ENCODE results near the gene COL5A2.
A peak's percentile ranks its signal among the peaks of the same experiment; 100 is the strongest.

COL5A2 gene

DNA sequence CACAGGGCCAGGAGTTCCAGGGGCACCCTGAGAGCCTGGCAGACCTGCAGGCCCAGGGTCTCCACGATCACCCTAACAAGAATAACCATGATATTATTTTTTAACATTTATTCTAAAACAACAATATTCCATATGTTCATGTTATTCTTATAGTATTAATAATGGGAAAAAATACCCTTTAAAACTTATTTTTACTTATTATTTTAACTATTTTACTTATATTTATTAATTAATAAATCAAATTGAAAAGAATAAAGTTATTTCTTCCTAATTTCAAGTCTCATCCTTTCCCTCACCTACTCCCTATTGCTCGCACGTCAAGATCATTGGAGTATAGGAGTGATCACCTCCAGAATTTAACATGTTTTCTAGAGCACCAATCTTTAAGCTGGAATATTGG lies 133.7 kb downstream of the COL5A2 start:
- no peaks in the 10 kb centered on the region for H3K27me3 ChIP-seq (replicated peaks)
- H3K36me3 ChIP-seq (replicated peaks): peaks cover 71% of the 10 kb centered on the region
- TF ChIP-seq, protein P1, sequence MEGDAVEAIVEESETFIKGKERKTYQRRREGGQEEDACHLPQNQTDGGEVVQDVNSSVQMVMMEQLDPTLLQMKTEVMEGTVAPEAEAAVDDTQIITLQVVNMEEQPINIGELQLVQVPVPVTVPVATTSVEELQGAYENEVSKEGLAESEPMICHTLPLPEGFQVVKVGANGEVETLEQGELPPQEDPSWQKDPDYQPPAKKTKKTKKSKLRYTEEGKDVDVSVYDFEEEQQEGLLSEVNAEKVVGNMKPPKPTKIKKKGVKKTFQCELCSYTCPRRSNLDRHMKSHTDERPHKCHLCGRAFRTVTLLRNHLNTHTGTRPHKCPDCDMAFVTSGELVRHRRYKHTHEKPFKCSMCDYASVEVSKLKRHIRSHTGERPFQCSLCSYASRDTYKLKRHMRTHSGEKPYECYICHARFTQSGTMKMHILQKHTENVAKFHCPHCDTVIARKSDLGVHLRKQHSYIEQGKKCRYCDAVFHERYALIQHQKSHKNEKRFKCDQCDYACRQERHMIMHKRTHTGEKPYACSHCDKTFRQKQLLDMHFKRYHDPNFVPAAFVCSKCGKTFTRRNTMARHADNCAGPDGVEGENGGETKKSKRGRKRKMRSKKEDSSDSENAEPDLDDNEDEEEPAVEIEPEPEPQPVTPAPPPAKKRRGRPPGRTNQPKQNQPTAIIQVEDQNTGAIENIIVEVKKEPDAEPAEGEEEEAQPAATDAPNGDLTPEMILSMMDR (IDR thresholded peaks at IDR 0.05; ENCODE audit: low read depth, low read length, missing control alignments): no peak
- H3K4me3 ChIP-seq (ENCODE audit: low read depth, low read length): no peak overlapping the region
- DNase-seq: no peak
- in situ Hi-C loops (cut with HindIII; ENCODE audit: low pct_ligation_motif_present, low sequenced_read_pairs): no loop called here
- H3K27ac ChIP-seq: no peak overlapping the region

GRCh38 chr2:189037518-189037917 lies 142.0 kb downstream of the COL5A2 start:
- peaks cover 69% of the 10 kb centered on the region for H3K36me3 ChIP-seq (replicated peaks)
- H3K27me3 ChIP-seq (replicated peaks): no peaks in the 10 kb centered on the region
- in situ Hi-C loops (cut with HindIII; ENCODE audit: low pct_ligation_motif_present, low sequenced_read_pairs): no loop called here
- TF ChIP-seq, protein P1 (IDR thresholded peaks at IDR 0.05; ENCODE audit: low read depth, low read length, missing control alignments): no peak
- no peak for DNase-seq
- H3K4me3 ChIP-seq (ENCODE audit: low read depth, low read length): no peak overlapping the region
- no peak overlapping the region for H3K27ac ChIP-seq

GRCh38 chr2:189024901-189025618 lies 154.5 kb downstream of the COL5A2 start:
- TF ChIP-seq, protein P1 (IDR thresholded peaks at IDR 0.05; ENCODE audit: low read depth, low read length, missing control alignments): peak; percentile 68
- no peaks in the 10 kb centered on the region for H3K36me3 ChIP-seq (replicated peaks)

DNA sequence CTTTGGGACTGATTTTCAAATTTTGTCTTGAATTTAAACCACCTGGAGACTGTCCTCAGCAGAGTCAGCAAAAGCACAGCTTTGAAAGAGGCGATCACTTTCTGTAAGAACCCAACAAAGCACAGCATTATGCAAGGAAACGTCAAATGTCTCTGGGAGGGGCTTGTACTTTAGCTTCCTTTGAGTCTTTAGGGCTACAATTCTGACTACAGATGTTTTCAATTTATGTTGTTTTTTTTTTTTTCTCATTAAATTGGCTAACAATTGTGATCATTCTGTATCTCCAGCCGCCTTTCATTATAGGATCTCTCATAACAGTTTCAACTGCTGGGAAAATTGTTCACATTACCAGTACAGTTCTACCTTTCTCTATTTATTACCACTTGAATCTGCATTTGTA lies 157.1 kb downstream of the COL5A2 start:
- TF ChIP-seq, protein P1 (IDR thresholded peaks at IDR 0.05; ENCODE audit: low read depth, low read length, missing control alignments): no peak
- H3K27ac ChIP-seq: peak overlapping the region; percentile 54
- no peaks in the 10 kb centered on the region for H3K27me3 ChIP-seq (replicated peaks)
- no peaks in the 10 kb centered on the region for H3K36me3 ChIP-seq (replicated peaks)
- DNase-seq: no peak
- in situ Hi-C loops (cut with HindIII; ENCODE audit: low pct_ligation_motif_present, low sequenced_read_pairs): no loop called here
- H3K4me3 ChIP-seq (ENCODE audit: low read depth, low read length): no peak overlapping the region

More at GRCh38 chr2:189024901-189025618, 154.5 kb downstream of the COL5A2 start:
- no peak overlapping the region for H3K27ac ChIP-seq
- H3K4me3 ChIP-seq (ENCODE audit: low read depth, low read length): no peak overlapping the region
- in situ Hi-C loops (cut with HindIII; ENCODE audit: low pct_ligation_motif_present, low sequenced_read_pairs): no loop called here
- no peak for DNase-seq
- H3K27me3 ChIP-seq (replicated peaks): no peaks in the 10 kb centered on the region

DNA sequence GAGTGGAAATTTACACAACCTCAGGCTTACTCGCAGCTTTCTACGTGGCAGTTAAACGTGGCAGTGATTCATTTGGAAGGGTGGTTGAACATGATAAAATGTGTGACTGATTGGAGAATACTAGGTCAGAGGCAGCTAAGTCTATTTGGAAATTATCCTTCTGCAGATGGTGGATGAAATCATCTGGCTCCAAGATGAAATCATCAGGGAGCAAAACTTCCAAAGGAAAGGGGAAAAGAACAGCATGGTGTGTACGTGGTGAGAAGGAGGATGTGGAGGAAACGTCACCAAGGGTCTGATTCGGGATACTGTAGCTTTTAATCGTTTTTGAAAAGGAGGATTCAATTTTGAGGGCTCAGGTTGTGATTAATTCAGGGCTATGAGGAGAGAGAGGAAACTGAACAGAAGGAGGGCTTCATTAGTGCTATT lies 157.5 kb downstream of the COL5A2 start:
- in situ Hi-C loops (cut with HindIII; ENCODE audit: low pct_ligation_motif_present, low sequenced_read_pairs): no loop called here
- Histone ChIP-seq H3K27ac (peak overlapping the region; percentile 54), H3K4me3 (ENCODE audit: low read depth, low read length) (no peak overlapping the region), H3K36me3 (replicated peaks) (no peaks in the 10 kb centered on the region), H3K27me3 (replicated peaks) (no peaks in the 10 kb centered on the region)
- TF ChIP-seq, protein P1 (IDR thresholded peaks at IDR 0.05; ENCODE audit: low read depth, low read length, missing control alignments): no peak
- DNase-seq: peak; percentile 53

DNA sequence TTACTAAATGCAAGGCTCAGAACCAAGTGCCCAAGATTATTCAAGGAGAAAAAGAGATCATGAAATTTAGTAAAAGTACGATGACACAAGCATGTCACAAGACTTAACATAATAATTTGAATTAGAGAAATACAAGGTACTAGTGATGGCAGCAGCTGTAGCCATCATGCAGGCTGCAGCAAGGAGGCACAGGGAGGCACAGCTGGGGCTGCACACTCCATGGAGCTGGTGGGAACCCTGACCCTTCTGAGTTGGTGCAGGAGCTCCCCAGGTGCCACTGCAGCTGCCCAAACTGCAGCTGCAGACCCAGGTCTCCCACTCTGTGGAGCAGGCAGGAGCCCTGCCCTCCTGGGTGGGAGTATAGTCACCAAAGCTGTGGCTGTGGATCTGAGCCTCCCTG lies 159.4 kb downstream of the COL5A2 start:
- Histone ChIP-seq H3K27ac (no peak overlapping the region), H3K27me3 (replicated peaks) (no peaks in the 10 kb centered on the region), H3K4me3 (ENCODE audit: low read depth, low read length) (no peak overlapping the region), H3K36me3 (replicated peaks) (no peaks in the 10 kb centered on the region)
- TF ChIP-seq, protein P1 (IDR thresholded peaks at IDR 0.05; ENCODE audit: low read depth, low read length, missing control alignments): no peak
- DNase-seq: no peak
- in situ Hi-C loops (cut with HindIII; ENCODE audit: low pct_ligation_motif_present, low sequenced_read_pairs): no loop called here

Data from brain microvascular endothelial cell (primary cell).